Measurements from ENCODE around the gene TYRO3.

GRCh38 chr15:41558400-41559238 is at the start of gene TYRO3:
- TF ChIP-seq CTCF (IDR thresholded peaks at IDR 0.05) (no peak), POLR2A (IDR thresholded peaks at IDR 0.05) (no peak)

All from testis (tissue), 2 donors.